Hindlimb muscle (tissue), 1 donor: Measurements from ENCODE around the gene GRIP1. TPM values are rescaled to one million over a fixed set of nuclear protein-coding genes. Genes with fewer than 3 reads are reported as not detected.

ENCODE experiments used
- DNase-seq: peaks from one replicate; pipeline ENCODE4 v3.0.0-alpha.2; 2013
- polyA plus RNA-seq: library from polyadenylated mRNA; unstranded; fragments of 120-200 nt; gene quantifications from one replicate; pipeline ENCODE4 v1.2.1, GENCODE V29; 2013; ENCODE audit not compliant: insufficient read length

GRIP1 gene
- polyA plus RNA-seq, 1 donor: 0.89 TPM

- no peak for DNase-seq
Observed at GRCh38 chr12:66647034-66647691, 31.7 kb downstream of the GRIP1 start.

GRCh38 chr12:66644151-66644550 is 34.7 kb downstream of the GRIP1 start:
- no peak for DNase-seq

GRCh38 chr12:66640691-66641460 is 38.0 kb downstream of the GRIP1 start:
- DNase-seq: no peak

GRCh38 chr12:66638666-66639065 is 40.2 kb downstream of the GRIP1 start:
- no peak for DNase-seq

- no peak for DNase-seq
Observed at GRCh38 chr12:66637699-66638301, 41.1 kb downstream of the GRIP1 start.

GRCh38 chr12:66636771-66637170 is 42.1 kb downstream of the GRIP1 start:
- no peak for DNase-seq

- DNase-seq: no peak
Observed at GRCh38 chr12:66633676-66634075, 45.2 kb downstream of the GRIP1 start.

- no peak for DNase-seq
Observed at GRCh38 chr12:66629138-66629870, 49.6 kb downstream of the GRIP1 start.

GRCh38 chr12:66627988-66628317 is 50.9 kb downstream of the GRIP1 start:
- no peak for DNase-seq

GRCh38 chr12:66627270-66627987 is 51.4 kb downstream of the GRIP1 start:
- no peak for DNase-seq

GRCh38 chr12:66624806-66625205 is 54.1 kb downstream of the GRIP1 start:
- no peak for DNase-seq

GRCh38 chr12:66623455-66623854 is 55.4 kb downstream of the GRIP1 start:
- DNase-seq: no peak

GRCh38 chr12:66620688-66621087 is 58.2 kb downstream of the GRIP1 start:
- no peak for DNase-seq

GRCh38 chr12:66620026-66620425 is 58.9 kb downstream of the GRIP1 start:
- no peak for DNase-seq

- DNase-seq: no peak
Observed at GRCh38 chr12:66617991-66618390, 60.9 kb downstream of the GRIP1 start.

- DNase-seq: no peak
Observed at GRCh38 chr12:66612090-66612775, 66.6 kb downstream of the GRIP1 start.

GRCh38 chr12:66607147-66607546 is 71.7 kb downstream of the GRIP1 start:
- no peak for DNase-seq

GRCh38 chr12:66605293-66605692 is 73.6 kb downstream of the GRIP1 start:
- no peak for DNase-seq

- DNase-seq: no peak
Observed at GRCh38 chr12:66603981-66604479, 74.8 kb downstream of the GRIP1 start.

GRCh38 chr12:66603461-66603860 is 75.4 kb downstream of the GRIP1 start:
- no peak for DNase-seq

GRCh38 chr12:66602483-66603143 is 76.3 kb downstream of the GRIP1 start:
- DNase-seq: no peak
